OCI-LY3 (cell line): ENCODE results near the gene BAG2.

Experiments
- H2AFZ ChIP-seq: fragments of 200-600, 300-600 bp; shearing (Covaris generic); 2 replicates; pipeline ENCODE4 v1.6.0; 2014; ENCODE audit warnings: antibody characterized with exemption, low read depth, low read length
- H3K27ac ChIP-seq: fragments of 200-600, 300-600 bp; sonication (generic); 2 replicates; pipeline ENCODE4 v1.5.1; 2014; ENCODE audit warnings: mild to moderate bottlenecking, low read length, moderate library complexity, mixed read lengths
- H3K27me3 ChIP-seq: fragments of 200-600, 300-600 bp; sonication (generic); 2 replicates; pipeline ENCODE4 v1.6.1; 2014; ENCODE audit warnings: low read depth, low read length, mixed read lengths
- H3K36me3 ChIP-seq: fragments of 200-600, 300-600 bp; sonication (generic); replicated peaks from 2 replicates; pipeline ENCODE3; 2014; ENCODE audit warnings: low read depth, low read length, mixed read lengths
- H3K4me1 ChIP-seq: fragments of 300-600, 200-600 bp; sonication (generic); 2 replicates; pipeline ENCODE4 v1.6.1; 2014; ENCODE audit warnings: low read length, mixed read lengths
- H3K4me2 ChIP-seq: fragments of 200-600, 300-600 bp; sonication (generic); 2 replicates; pipeline ENCODE4 v1.6.1; 2014; ENCODE audit warnings: low read length, mixed read lengths
- H3K4me3 ChIP-seq: fragments of 300-600, 200-600 bp; sonication (generic); 2 replicates; pipeline ENCODE4 v1.5.1; 2014; ENCODE audit warnings: antibody characterized with exemption, mild to moderate bottlenecking, low read length, moderate library complexity
- H3K79me2 ChIP-seq: fragments of 300-600, 200-600 bp; shearing (Covaris generic); 2 replicates; pipeline ENCODE4 v1.6.1; 2014; ENCODE audit warnings: mild to moderate bottlenecking, low read length, mixed read lengths
- H3K9ac ChIP-seq: fragments of 300-600, 200-600 bp; shearing (Covaris generic); 2 replicates; pipeline ENCODE4 v1.6.0; 2014; ENCODE audit warnings: mild to moderate bottlenecking, low read length, moderate library complexity
- H3K9me3 ChIP-seq: fragments of 200-600, 300-600 bp; shearing (Covaris generic); 2 replicates; pipeline ENCODE4 v1.6.1; 2014; ENCODE audit warnings: low read length, mixed read lengths; ENCODE audit not compliant: insufficient read depth
- H4K20me1 ChIP-seq: fragments of 200-600, 300-600 bp; sonication (generic); 2 replicates; pipeline ENCODE4 v1.6.1; 2016; ENCODE audit warnings: low read length, mixed read lengths; ENCODE audit not compliant: insufficient read depth
- CTCF ChIP-seq: fragments of 200-600, 300-600 bp; sonication (generic); IDR thresholded peaks from 2 replicates; pipeline ENCODE4 v1.5.1; 2014; ENCODE audit warnings: antibody characterized with exemption, low read length, low read depth
- EZH2phosphoT487 ChIP-seq: fragments of 200-600 bp; shearing (Covaris generic); IDR thresholded peaks from 2 replicates; pipeline ENCODE4 v1.6.1; 2018; ENCODE audit warnings: antibody characterized with exemption, mixed run types, low read depth

Gene BAG2

GRCh38 chr6:57224769-57225515 lies 52.8 kb downstream of the BAG2 start:
- Histone ChIP-seq H4K20me1 (no peaks in the 10 kb centered on the region), H2AFZ (no peak overlapping the region), H3K27ac (no peak overlapping the region), H3K4me1 (peaks cover 10% of the 10 kb centered on the region), H3K9ac (no peak overlapping the region), H3K36me3 (peaks cover 4% of the 10 kb centered on the region), H3K4me2 (no peak overlapping the region), H3K4me3 (no peak overlapping the region), H3K79me2 (peaks cover 17% of the 10 kb centered on the region), H3K27me3 (0 out of 2 replicates have a peak, but pooled peaks cover 4% of the 10 kb centered on the region), H3K9me3 (no peaks in the 10 kb centered on the region)
- TF ChIP-seq EZH2phosphoT487 (no peak), CTCF (no peak)

GRCh38 chr6:57226221-57226620 lies 54.1 kb downstream of the BAG2 start:
- TF ChIP-seq EZH2phosphoT487, result no peak
- no peak for TF ChIP-seq CTCF
- Histone ChIP-seq H3K9me3 (no peaks in the 10 kb centered on the region), H3K27me3 (0 out of 2 replicates have a peak, but pooled peaks cover 4% of the 10 kb centered on the region), H2AFZ (no peak overlapping the region), H3K36me3 (no peaks in the 10 kb centered on the region), H3K79me2 (peaks cover 5% of the 10 kb centered on the region), H3K9ac (no peak overlapping the region), H3K27ac (no peak overlapping the region), H3K4me2 (no peak overlapping the region), H4K20me1 (no peaks in the 10 kb centered on the region), H3K4me1 (peaks cover 7% of the 10 kb centered on the region), H3K4me3 (no peak overlapping the region)
